Uterus (tissue), 2 donors: ENCODE data around the gene KRTAP25-1.

ENCODE experiments used
- POLR2A ChIP-seq, 2 donors: fragments of 450-650 bp; IDR thresholded peaks; one replicate each; pipeline ENCODE4 v1.6.1; 2016; ENCODE audit warnings: antibody characterized with exemption in 2 of 2, mild to moderate bottlenecking in 1 of 2, moderate library complexity in 1 of 2
- TF ChIP-seq, protein P1 (sequence below), 4 experiments: fragments of 200-600 bp in 2 of 4; fragments of 450-650 bp in 2 of 4; sonication (generic) in 2 of 4; IDR thresholded peaks; one replicate each; pipeline ENCODE4 v1.5.1; 2016 to 2019; ENCODE audit warnings: antibody characterized with exemption in 4 of 4, mild to moderate bottlenecking in 2 of 4, moderate library complexity in 1 of 4

DNA sequence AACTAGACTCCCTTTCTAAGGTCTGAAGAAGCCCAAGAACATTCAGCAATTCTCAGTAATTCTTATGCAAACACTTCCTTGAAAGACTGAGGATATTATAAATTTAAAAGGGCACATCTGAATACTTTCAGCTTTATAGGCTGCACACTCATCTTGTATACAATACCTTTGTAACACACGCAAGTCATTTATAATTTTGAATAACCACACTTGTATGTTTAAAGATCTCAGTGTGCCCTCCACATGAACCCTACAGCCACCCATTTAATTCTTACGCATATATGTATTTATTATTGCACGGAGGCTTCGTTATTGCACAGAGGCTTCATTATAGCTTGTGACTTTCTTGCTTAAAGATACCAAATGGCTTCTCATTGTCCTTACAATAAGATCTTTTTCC lies 49.4 kb upstream of the KRTAP25-1 start:
- TF ChIP-seq, protein P1, sequence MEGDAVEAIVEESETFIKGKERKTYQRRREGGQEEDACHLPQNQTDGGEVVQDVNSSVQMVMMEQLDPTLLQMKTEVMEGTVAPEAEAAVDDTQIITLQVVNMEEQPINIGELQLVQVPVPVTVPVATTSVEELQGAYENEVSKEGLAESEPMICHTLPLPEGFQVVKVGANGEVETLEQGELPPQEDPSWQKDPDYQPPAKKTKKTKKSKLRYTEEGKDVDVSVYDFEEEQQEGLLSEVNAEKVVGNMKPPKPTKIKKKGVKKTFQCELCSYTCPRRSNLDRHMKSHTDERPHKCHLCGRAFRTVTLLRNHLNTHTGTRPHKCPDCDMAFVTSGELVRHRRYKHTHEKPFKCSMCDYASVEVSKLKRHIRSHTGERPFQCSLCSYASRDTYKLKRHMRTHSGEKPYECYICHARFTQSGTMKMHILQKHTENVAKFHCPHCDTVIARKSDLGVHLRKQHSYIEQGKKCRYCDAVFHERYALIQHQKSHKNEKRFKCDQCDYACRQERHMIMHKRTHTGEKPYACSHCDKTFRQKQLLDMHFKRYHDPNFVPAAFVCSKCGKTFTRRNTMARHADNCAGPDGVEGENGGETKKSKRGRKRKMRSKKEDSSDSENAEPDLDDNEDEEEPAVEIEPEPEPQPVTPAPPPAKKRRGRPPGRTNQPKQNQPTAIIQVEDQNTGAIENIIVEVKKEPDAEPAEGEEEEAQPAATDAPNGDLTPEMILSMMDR (IDR thresholded peaks at IDR 0.05): no peak
- TF ChIP-seq POLR2A (IDR thresholded peaks at IDR 0.05): no peak
